A673 (cell line): ENCODE results near the gene OPRM1.

ENCODE experiments used
- EZH2 ChIP-seq: fragments of 200-600 bp; sonication (generic); IDR thresholded peaks from 2 replicates; pipeline ENCODE4 v1.6.1; 2017; ENCODE audit warnings: borderline replicate concordance, low read depth, mild to moderate bottlenecking, mixed read lengths, antibody characterized with exemption, low read length; ENCODE audit not compliant: poor library complexity, severe bottlenecking
- TF ChIP-seq, protein P1 (sequence below): fragments of 300-800, 200-600 bp; sonication (generic); conservative IDR thresholded peaks from 2 replicates; pipeline ENCODE4 v1.5.1; 2017; ENCODE audit warnings: low read depth, mild to moderate bottlenecking, antibody characterized with exemption, low read length, moderate library complexity, mixed read lengths

DNA sequence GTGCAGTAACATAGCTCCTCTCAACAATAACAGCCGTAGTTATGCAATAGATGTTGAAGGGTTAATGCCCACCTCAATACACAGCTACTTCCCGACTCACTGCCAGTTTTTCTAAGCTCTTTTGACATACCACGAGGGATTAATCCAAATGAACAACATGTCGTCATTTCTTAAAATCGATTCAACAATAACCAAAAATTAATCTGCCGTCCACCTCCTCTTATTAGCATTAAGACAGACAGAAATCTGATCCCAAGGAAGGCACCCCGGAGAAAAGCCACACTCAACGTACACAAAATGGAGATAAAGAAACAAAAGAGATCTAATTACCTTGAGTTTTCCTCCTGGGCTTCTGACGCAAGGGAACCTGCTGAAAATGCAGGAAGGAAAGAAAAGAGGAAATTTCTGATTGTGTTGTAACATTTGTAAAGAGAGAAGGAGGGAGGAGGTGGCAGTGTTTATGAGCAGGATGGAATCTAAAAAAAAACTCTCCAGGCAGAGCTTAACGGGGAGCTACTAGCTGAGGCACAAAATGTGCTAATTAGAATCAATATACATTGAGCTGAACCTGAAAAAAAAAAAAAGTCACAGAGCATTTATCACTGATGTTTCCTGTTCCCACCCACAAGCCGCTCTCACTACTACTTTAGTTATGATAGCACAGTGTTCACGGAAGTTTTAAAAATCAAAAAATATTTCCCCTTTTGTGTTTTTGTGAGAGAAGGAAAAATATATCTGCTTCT lies 208.2 kb downstream of the OPRM1 start:
- TF ChIP-seq, protein P1, sequence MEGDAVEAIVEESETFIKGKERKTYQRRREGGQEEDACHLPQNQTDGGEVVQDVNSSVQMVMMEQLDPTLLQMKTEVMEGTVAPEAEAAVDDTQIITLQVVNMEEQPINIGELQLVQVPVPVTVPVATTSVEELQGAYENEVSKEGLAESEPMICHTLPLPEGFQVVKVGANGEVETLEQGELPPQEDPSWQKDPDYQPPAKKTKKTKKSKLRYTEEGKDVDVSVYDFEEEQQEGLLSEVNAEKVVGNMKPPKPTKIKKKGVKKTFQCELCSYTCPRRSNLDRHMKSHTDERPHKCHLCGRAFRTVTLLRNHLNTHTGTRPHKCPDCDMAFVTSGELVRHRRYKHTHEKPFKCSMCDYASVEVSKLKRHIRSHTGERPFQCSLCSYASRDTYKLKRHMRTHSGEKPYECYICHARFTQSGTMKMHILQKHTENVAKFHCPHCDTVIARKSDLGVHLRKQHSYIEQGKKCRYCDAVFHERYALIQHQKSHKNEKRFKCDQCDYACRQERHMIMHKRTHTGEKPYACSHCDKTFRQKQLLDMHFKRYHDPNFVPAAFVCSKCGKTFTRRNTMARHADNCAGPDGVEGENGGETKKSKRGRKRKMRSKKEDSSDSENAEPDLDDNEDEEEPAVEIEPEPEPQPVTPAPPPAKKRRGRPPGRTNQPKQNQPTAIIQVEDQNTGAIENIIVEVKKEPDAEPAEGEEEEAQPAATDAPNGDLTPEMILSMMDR: no peak
- TF ChIP-seq EZH2: no peak
